HCT116 (cell line): ENCODE results near the gene ARMC12. TPM values are rescaled to one million over a fixed set of nuclear protein-coding genes. Genes with fewer than 3 reads are reported as not detected.

ENCODE experiments used
- ATAC-seq: fragments of 200-7000 bp; cut with Tn5 transposase; 2 replicates; pipeline ENCODE4 v1.9.1; 2020; ENCODE audit warnings: mild to moderate bottlenecking, moderate library complexity
- BruUV-seq: library from RNA; stranded (reverse); fragments of 400-500 nt; replicated peaks from 2 replicates; lab custom pipeline; 2021; lab: Mats Ljungman, UMichigan
- CTCF ChIA-PET: fragments of 300-600 bp; sonication (Branson Sonifier 250); formaldehyde crosslinking; loops from one replicate; lab custom pipeline; 2021; ENCODE audit warnings: antibody characterized with exemption; lab: Charles Lee
- POLR2A ChIA-PET: fragments of 300-600, 350-600 bp; sonication (Branson Sonifier 250); formaldehyde crosslinking; loops from one replicate; lab custom pipeline; 2021; ENCODE audit warnings: antibody characterized with exemption; lab: Charles Lee
- RAD21 ChIA-PET, 2 experiments: fragments of 300-600 bp; sonication (Branson Sonifier 250); formaldehyde crosslinking; loops; one replicate each; lab custom pipeline; 2023; ENCODE audit warnings: low total read pairs in 2 of 2; ENCODE audit not compliant: uncharacterized antibody in 2 of 2, unreplicated experiment in 2 of 2, low non-redundant PET in 1 of 2; lab: Charles Lee
- DNase-seq: peaks from one replicate; pipeline ENCODE4 v3.0.0-alpha.2; 2010; ENCODE audit warnings: low read depth, low spot score
- H2AFZ ChIP-seq: fragments of 200-600 bp; shearing (Covaris generic), sonication (generic); 2 replicates; pipeline ENCODE4 v1.6.1; 2017; ENCODE audit warnings: low read depth, mixed run types, mixed read lengths, antibody characterized with exemption, low read length; ENCODE audit not compliant: poor library complexity, severe bottlenecking
- H3K27ac ChIP-seq: 2 replicates; pipeline ENCODE4 v1.5.1; 2012; ENCODE audit warnings: low read depth, low read length
- H3K27me3 ChIP-seq: fragments of 200-600 bp; sonication (generic); 2 replicates; pipeline ENCODE4 v1.6.1; 2016; ENCODE audit warnings: mixed run types, low read length, mixed read lengths; ENCODE audit not compliant: insufficient read depth
- H3K36me3 ChIP-seq, 2 experiments: fragments of 200-500 bp in 1 of 2; fragments of 200-600 bp in 1 of 2; sonication (Bioruptor generic) in 1 of 2; sonication (generic) in 1 of 2; 2 replicates each; pipeline versions ENCODE4 v1.5.1 to v1.6.1; 2014 to 2016; ENCODE audit warnings: low read length in 2 of 2, inconsistent platforms in 1 of 2, mixed read lengths in 1 of 2, mixed run types in 1 of 2; ENCODE audit not compliant: insufficient read depth in 2 of 2, control insufficient read depth in 1 of 2
- H3K4me1 ChIP-seq, 2 experiments: fragments of 200-600 bp in 1 of 2; sonication (generic) in 1 of 2; 2 replicates each; pipeline versions ENCODE4 v1.5.1 to v1.6.1; 2012 to 2017; ENCODE audit warnings: low read length in 2 of 2, inconsistent platforms in 1 of 2, mild to moderate bottlenecking in 1 of 2, mixed read lengths in 1 of 2, mixed run types in 1 of 2, moderate library complexity in 1 of 2; ENCODE audit not compliant: insufficient read depth in 2 of 2, control insufficient read depth in 1 of 2
- H3K4me2 ChIP-seq: fragments of 200-600 bp; sonication (generic); 2 replicates; pipeline ENCODE4 v1.6.1; 2017; ENCODE audit warnings: mixed run types, low read length, mixed read lengths
- H3K4me3 ChIP-seq, 2 experiments: fragments of 200-600 bp in 1 of 2; sonication (generic) in 1 of 2; replicated peaks in 1 of 2; 2 replicates each; pipeline ENCODE4 v1.5.1; 2011 to 2016; ENCODE audit warnings: low read length in 2 of 2, control low read depth in 1 of 2, low read depth in 1 of 2, mild to moderate bottlenecking in 1 of 2, mixed read lengths in 1 of 2, mixed run types in 1 of 2
- H3K79me2 ChIP-seq: fragments of 200-600 bp; sonication (generic); 2 replicates; pipeline ENCODE4 v1.6.1; 2017; ENCODE audit warnings: mild to moderate bottlenecking, mixed run types, low read length, moderate library complexity, mixed read lengths; ENCODE audit not compliant: insufficient read depth
- H3K9ac ChIP-seq: fragments of 200-600 bp; sonication (generic); 2 replicates; pipeline ENCODE4 v1.6.1; 2016; ENCODE audit warnings: low read length, mixed read lengths
- H3K9me2 ChIP-seq: fragments of 200-600 bp; sonication (generic), shearing (Covaris generic); 2 replicates; pipeline ENCODE4 v1.6.1; 2017; ENCODE audit warnings: mixed run types, mild to moderate bottlenecking, moderate library complexity; ENCODE audit not compliant: insufficient read depth
- H3K9me3 ChIP-seq, 2 experiments: fragments of 200-500 bp in 1 of 2; fragments of 200-600 bp in 1 of 2; sonication (Bioruptor generic) in 1 of 2; sonication (generic) in 1 of 2; 2 replicates each; pipeline ENCODE4 v1.6.1; 2014 to 2017; ENCODE audit warnings: low read length in 2 of 2, mixed read lengths in 2 of 2, inconsistent platforms in 1 of 2, low read depth in 1 of 2, mild to moderate bottlenecking in 1 of 2, mixed run types in 1 of 2, moderate library complexity in 1 of 2; ENCODE audit not compliant: control insufficient read depth in 1 of 2, insufficient read depth in 1 of 2
- H4K20me1 ChIP-seq: fragments of 200-600 bp; sonication (generic), shearing (Covaris generic); 2 replicates; pipeline ENCODE4 v1.6.1; 2017; ENCODE audit warnings: mixed run types, mild to moderate bottlenecking, moderate library complexity; ENCODE audit not compliant: insufficient read depth
- FOSL1 ChIP-seq: IDR thresholded peaks from 2 replicates; pipeline ENCODE4 v1.6.1; 2012; ENCODE audit warnings: low read depth
- JUND ChIP-seq: IDR thresholded peaks from 2 replicates; pipeline ENCODE4 v1.6.1; 2012
- SRF ChIP-seq: IDR thresholded peaks from 2 replicates; pipeline ENCODE4 v1.6.1; 2012; ENCODE audit warnings: low read depth
- YY1 ChIP-seq: IDR thresholded peaks from 2 replicates; pipeline ENCODE4 v1.6.1; 2011; ENCODE audit warnings: low read length, low read depth, moderate library complexity, mild to moderate bottlenecking; ENCODE audit not compliant: insufficient replicate concordance; ENCODE audit errors: extremely low read depth
- ZNF274 ChIP-seq: fragments of 200-500 bp; sonication (Bioruptor generic); IDR thresholded peaks from 2 replicates; pipeline ENCODE4 v1.6.1; 2014; ENCODE audit warnings: mild to moderate bottlenecking, low read depth, low read length, inconsistent platforms
- intact Hi-C: fragments of 100-400 bp; cut with micrococcal nuclease; formaldehyde crosslinking; loops from 2 replicates; pipeline ENCODE4 v1.10.0; 2022
- total RNA-seq: library from RNA; stranded (reverse); gene quantifications from one replicate; pipeline ENCODE4 v1.2.1, GENCODE V29; 2021; ENCODE audit not compliant: unreplicated experiment
- TF ChIP-seq, protein P1 (sequence below): IDR thresholded peaks from 2 replicates; pipeline ENCODE4 v1.6.1; 2012; ENCODE audit warnings: low read depth

Gene ARMC12
- total RNA-seq, 1 experiment from 2014 or later = 0.79 TPM

DNA sequence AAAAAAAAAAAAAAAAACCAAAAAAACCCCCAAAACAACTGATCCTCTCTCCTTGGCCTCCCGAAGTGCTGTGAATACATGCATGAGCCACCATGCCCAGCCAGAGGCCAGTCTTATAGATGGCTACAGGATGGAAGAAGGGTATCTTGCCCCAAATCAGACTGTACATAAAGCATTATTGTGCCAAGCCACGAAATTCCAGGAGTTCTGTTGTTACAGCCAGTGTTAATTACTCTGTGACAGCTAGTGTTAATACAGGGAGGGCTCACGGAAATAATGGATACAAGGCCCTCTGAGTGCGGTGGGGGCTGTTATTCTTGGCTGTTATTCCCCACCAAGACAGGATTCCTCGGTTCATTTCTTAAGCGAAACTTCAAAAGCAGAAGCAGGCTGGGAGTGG is 38.2 kb downstream of the ARMC12 start:
- H3K4me1 ChIP-seq = peaks cover 12 to 21% of the 10 kb centered on the region in 2 experiments; a peak in 3 of 4 replicates
- no peaks in the 10 kb centered on the region for H3K9me3 ChIP-seq
- no peak overlapping the region for H3K4me3 ChIP-seq
- no peak for TF ChIP-seq SRF
- TF ChIP-seq FOSL1 = no peak
- TF ChIP-seq, protein P1, sequence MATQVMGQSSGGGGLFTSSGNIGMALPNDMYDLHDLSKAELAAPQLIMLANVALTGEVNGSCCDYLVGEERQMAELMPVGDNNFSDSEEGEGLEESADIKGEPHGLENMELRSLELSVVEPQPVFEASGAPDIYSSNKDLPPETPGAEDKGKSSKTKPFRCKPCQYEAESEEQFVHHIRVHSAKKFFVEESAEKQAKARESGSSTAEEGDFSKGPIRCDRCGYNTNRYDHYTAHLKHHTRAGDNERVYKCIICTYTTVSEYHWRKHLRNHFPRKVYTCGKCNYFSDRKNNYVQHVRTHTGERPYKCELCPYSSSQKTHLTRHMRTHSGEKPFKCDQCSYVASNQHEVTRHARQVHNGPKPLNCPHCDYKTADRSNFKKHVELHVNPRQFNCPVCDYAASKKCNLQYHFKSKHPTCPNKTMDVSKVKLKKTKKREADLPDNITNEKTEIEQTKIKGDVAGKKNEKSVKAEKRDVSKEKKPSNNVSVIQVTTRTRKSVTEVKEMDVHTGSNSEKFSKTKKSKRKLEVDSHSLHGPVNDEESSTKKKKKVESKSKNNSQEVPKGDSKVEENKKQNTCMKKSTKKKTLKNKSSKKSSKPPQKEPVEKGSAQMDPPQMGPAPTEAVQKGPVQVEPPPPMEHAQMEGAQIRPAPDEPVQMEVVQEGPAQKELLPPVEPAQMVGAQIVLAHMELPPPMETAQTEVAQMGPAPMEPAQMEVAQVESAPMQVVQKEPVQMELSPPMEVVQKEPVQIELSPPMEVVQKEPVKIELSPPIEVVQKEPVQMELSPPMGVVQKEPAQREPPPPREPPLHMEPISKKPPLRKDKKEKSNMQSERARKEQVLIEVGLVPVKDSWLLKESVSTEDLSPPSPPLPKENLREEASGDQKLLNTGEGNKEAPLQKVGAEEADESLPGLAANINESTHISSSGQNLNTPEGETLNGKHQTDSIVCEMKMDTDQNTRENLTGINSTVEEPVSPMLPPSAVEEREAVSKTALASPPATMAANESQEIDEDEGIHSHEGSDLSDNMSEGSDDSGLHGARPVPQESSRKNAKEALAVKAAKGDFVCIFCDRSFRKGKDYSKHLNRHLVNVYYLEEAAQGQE = no peak
- TF ChIP-seq JUND = no peak
- TF ChIP-seq ZNF274 = no peak
- no peak for TF ChIP-seq YY1
- TF ChIP-seq, all 23 proteins: peak for 0
- DNase-seq = no peak
- ATAC-seq = no peak
- Histone ChIP-seq H3K9me2 (no peaks in the 10 kb centered on the region), H3K4me2 (no peak overlapping the region), H3K27ac (no peak overlapping the region), H4K20me1 (no peaks in the 10 kb centered on the region), H3K36me3 (no peaks in the 10 kb centered on the region), H3K27me3 (no peaks in the 10 kb centered on the region), H2AFZ (no peak overlapping the region), H3K79me2 (no peaks in the 10 kb centered on the region), H3K9ac (no peak overlapping the region)
- intact Hi-C loops = no loop called here
- POLR2A ChIA-PET = no interaction called here
- CTCF ChIA-PET = no interaction called here
- RAD21 ChIA-PET = interaction anchor here in 1 of 2 experiments (0.7 kb wide), 1 partner anchor 98 kb away, joined by 9 read pairs; no protein-coding TSS in a partner anchor
- BruUV-seq = no TSS peak
